Right kidney (tissue), 1 donor: ENCODE measurements around the gene LGR4.
"Not testable (repeated sequence)": the region's sequence is repeated elsewhere in the genome, so short reads cannot be mapped to it uniquely, and the experiment has no call there.

Experiments
- DNase-seq: peaks from one replicate; pipeline ENCODE4 v3.0.0-alpha.2; 2016

The LGR4 gene

GRCh38 chr11:27458182-27458581 lies 14.4 kb downstream of the LGR4 start:
- no peak for DNase-seq

GRCh38 chr11:27456795-27457329 lies 15.7 kb downstream of the LGR4 start:
- no peak for DNase-seq

DNA sequence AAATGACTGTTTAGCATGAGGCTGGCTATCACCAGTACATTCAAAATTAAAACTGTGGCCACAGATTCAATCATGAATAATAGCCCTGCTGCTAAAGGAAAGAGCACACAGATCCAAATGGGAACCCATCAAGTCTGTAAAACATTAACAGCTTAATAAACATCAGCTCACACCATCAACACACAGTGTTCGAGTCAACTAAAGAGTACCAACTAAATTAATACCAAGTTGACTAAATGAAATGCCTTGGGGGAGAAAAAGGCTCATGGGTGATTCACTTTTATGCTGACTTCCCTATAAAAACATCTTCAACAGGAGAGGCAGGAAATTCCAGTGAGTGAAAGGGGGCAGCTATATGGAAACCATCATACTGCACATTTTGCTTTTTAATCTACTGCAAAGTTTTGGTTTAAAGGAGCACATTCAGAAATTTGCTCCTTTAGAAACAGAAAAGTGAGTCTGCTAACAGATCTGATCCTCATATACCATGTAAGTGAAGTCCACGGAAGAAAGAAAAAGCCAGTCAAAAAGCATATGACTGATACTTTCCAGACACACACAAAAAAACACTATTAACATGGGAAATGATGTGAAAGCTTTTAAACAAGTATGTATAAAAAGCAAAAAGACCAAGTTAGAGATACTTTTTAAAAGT lies 16.3 kb downstream of the LGR4 start:
- peak; percentile 31 for DNase-seq

DNA sequence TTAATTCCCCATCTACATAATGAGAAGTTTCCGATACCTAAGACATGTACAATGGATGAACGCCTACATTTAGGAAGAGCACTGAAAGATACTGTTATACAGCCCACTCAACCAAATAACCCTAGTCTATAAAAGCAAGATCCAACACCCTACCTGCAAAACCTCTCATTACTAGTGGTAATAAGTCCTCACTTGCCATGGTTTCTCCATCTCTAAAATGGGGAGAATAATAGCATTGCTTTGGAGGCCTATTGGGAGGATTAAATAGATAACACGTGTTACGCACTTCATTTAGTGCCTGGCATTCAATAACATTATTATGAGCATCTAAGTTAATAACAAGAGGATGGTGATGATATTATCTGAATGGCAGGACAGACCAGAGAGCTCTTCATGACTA lies 16.9 kb downstream of the LGR4 start:
- no peak for DNase-seq

GRCh38 chr11:27453701-27454100 lies 18.9 kb downstream of the LGR4 start:
- DNase-seq = no peak

- no peak for DNase-seq
These were observed 20.4 kb downstream of the LGR4 start for GRCh38 chr11:27452147-27452546.

GRCh38 chr11:27451244-27451965 lies 21.2 kb downstream of the LGR4 start:
- no peak for DNase-seq

DNA sequence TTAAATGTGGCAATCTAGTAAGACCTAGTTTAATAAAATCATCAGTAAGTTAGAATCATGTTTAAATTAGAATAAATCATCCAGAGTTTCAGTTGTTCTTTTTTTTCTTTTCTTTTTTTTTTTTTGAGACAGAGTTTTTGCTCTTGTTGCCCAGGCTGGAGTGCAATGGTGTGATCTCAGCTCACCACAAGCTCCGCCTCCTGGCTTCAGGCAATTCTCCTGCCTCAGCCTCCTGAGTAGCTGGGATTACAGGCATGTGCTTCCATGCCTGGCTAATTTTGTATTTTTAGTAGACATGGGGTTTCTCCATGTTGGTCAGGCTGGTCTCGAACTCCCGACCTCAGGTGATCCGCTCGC lies 24.4 kb downstream of the LGR4 start:
- DNase-seq = not testable (repeated sequence)

DNA sequence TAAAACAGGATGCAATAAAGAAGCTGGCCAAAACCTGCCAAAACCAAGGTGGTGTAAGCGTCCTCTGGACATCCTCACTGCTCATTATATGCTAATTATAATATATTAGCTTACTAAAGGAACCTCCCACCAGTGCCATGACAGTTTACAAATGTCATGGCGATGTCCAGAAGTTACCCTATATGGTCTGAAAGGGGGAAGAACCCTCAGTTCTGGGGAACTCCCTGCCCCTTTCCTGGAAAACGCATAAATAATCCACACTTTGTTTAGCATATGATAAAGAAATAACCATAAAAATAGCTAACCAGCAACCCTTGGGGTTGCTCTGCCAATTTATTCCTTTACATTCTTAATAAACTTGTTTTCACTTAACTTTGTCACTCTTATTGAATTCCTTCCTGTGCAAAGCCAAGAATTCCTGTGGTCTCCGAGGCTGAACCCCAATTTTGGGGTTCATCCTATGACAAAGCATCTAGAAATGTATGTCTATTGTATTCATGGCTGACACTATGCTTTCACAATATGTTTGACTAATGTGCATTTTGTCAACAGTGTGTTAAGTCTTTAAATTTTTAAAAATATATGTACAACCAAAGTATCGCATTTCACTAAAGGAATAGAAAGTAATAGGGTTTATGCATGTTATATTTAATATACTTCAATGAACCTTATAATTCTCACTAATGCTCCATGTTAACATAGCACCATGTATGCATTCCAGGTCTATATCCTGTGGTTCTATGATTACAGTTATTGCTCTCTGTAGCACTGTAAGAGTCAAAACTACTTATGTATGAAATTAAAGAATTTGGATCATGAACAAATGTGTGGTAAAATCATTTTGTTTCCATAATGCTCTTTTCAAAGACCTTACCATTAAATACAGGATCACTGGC lies 25.1 kb downstream of the LGR4 start:
- no peak for DNase-seq

- no peak for DNase-seq
These were observed 27.0 kb downstream of the LGR4 start for GRCh38 chr11:27445625-27446024.

DNA sequence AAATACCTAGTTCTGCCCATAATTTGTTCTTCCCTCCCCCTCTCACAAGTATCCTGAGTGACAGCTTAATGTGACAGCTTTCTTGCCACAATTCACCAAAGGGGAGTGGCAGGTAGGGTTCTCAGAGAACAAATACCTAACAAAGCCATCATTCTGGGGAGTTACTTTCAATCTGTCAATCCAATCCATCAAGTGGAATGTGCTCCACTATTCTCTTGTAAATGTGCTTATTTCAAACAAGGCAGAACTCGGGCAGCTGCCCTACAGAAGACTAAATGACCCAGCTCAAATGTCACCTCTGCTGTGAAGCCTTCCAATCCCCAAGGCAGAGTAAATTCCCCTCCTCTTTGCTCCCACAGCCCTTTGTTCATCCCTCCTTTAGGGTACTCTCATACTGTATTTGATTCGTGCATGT lies 27.8 kb downstream of the LGR4 start:
- DNase-seq = no peak

GRCh38 chr11:27443746-27444507 lies 28.7 kb downstream of the LGR4 start:
- no peak for DNase-seq

- no peak for DNase-seq
These were observed 29.4 kb downstream of the LGR4 start for GRCh38 chr11:27443227-27443626.

DNA sequence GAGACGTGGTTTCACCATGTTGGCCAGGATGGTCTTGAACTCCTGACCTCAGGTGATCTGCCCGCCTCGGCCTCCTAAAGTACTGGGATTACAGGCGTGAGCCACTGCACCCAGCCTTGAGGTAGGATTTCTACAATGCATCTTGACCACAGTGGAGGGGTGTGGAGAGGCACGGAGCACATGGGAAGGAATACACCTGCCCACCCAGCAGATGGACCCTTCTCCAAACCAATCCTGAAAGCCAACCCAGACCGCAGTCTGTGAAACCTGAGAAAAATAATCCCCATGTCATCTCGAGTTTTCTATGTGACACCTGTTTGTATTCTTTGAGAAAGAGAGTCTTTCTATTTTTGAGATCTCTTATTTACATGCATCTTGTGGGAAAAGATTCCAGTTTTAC lies 32.5 kb downstream of the LGR4 start:
- DNase-seq = no peak

GRCh38 chr11:27438595-27438981 lies 34.0 kb downstream of the LGR4 start:
- no peak for DNase-seq

- DNase-seq = no peak
These were observed 34.6 kb downstream of the LGR4 start for GRCh38 chr11:27437829-27438594.

- no peak for DNase-seq
These were observed 35.7 kb downstream of the LGR4 start for GRCh38 chr11:27436916-27437315.

DNA sequence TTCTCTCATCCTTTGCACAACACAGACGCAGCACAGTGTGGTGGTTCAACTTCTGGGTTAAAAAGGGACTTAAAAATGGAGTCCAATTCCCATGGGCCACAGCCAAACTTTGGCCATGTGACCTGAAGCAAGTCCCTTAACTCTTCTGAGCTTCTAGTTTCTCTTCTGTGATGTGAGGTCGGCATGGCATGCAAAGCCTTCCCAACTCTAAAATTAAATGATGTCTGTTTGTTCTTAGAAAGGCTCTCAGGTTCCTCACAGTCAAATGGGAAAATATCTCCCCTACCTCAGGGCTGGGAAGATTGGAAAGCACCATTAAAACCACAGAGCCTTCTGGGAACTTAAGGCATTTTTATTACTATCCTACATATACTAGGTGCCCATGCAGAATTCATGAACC lies 38.8 kb downstream of the LGR4 start:
- DNase-seq = no peak

DNA sequence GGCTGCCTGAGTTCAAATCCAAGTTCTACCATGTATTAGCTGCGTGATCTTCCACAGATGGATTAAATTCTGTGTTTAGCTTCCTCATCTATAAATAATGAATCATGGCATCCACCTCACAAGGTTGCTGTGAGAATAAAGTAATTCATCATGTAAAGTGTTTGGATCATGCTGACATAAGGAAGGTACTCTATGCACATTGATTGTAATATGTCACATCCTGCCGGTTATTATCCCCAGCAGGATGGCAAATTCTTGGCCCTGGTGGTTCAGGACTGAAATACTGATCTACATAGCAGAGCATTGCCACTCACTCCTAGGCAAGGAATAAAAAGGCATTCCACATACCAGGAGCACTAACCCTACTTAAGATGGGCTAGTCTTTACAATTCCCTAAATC lies 40.8 kb downstream of the LGR4 start:
- no peak for DNase-seq

DNA sequence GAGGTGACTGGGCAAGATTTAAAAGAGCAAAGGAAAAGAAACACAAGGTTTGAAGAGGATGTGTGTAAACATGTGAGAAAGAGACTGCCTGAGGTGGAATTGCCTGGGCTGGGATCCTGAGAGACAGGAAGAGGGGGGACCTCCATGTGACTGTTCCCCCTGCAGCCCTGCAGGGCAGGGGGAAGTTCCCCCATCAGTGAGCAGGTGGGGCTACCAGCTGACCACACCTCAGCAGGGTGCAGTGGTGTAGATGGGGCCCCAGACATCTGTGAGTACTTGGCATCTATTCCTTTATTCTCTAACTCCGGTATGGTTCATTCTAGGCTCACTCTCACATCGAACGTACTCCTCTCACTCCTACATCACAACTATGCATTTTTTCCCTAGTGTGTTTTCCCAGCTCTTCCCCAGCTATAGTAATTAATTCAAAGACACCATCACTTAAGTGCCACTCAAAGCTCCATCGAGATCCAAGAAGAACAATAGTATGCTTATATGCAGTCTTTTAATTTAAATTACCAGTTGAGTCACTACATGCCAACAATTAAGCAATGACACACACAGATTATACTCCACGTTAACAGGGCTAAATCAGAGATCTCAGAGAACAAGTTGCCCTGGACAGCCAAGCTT lies 42.7 kb downstream of the LGR4 start:
- no peak for DNase-seq
